ENCODE data around the gene RDH16.

DNA sequence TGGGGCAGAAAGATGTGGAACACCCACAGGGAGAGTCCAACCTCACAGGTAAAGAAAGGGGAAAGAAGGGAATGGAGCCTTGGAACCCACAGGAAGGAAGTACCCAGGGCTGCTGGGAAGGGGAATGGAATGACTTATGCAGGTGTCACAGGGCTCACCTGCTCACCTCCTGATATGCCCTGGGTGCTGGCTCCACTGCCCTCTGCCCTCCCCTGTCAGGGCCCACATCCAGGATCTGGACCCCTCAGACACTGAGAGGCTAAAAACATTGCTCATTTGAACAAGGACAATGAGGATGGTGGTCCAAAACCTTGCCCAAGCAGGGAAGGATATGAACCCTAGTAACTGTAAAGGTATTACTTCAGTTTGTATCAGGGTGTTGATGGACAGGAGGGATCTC, 29.6 kb upstream of the RDH16 start:
- TF ChIP-seq, protein P1, sequence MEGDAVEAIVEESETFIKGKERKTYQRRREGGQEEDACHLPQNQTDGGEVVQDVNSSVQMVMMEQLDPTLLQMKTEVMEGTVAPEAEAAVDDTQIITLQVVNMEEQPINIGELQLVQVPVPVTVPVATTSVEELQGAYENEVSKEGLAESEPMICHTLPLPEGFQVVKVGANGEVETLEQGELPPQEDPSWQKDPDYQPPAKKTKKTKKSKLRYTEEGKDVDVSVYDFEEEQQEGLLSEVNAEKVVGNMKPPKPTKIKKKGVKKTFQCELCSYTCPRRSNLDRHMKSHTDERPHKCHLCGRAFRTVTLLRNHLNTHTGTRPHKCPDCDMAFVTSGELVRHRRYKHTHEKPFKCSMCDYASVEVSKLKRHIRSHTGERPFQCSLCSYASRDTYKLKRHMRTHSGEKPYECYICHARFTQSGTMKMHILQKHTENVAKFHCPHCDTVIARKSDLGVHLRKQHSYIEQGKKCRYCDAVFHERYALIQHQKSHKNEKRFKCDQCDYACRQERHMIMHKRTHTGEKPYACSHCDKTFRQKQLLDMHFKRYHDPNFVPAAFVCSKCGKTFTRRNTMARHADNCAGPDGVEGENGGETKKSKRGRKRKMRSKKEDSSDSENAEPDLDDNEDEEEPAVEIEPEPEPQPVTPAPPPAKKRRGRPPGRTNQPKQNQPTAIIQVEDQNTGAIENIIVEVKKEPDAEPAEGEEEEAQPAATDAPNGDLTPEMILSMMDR (IDR thresholded peaks at IDR 0.05) = no peak
- TF ChIP-seq POLR2A (IDR thresholded peaks at IDR 0.05) = no peak
